Fibroblast of skin of back (primary cell): ENCODE data around the gene DBNL.
A peak's percentile ranks its signal among the peaks of the same experiment; 100 is the strongest.

ENCODE experiments used
- DNase-seq: peaks from one replicate; pipeline ENCODE4 v3.0.0-alpha.2; 2013

DBNL gene

DNA sequence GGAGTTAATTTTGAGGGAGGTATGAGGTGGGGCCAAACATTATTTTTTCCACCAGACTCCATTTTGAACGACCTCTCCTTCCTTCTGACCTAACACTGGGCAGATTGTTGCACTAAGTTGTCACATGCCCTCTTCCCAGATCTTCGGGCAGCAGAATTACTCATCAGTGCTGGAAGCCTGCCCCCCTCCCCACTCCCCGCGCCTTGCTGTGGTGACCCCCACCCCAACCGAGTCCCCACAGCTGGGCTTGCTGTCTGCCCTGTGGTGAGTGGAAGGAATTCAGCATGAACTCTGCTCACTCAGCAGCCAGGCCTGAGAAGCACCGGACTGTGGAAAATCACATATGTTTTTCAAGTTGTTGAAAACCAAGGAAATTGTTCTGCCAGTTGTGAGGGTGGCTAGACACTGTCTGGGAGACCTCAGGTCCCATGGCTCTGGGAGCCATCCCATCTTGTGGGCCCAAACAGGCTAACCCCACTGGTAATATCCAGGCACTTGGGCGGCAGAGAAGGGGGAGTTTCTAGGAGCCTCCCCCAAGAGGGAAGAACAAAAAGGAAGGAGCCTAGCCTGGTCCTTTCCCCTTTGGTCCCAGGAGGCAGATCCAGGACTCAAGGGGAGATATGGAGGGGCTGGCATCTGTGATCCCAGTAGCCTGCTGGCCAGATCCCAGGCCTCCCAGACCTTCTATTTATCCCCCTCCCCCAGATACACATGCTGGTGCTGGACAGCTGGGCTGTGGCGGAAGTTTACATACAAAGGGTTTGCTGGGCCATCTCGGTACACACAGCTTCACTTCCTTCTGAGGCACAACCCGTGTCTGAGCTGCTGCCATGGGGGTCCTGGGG is 56.2 kb downstream of the DBNL start:
- DNase-seq, result peak; percentile 86

DNA sequence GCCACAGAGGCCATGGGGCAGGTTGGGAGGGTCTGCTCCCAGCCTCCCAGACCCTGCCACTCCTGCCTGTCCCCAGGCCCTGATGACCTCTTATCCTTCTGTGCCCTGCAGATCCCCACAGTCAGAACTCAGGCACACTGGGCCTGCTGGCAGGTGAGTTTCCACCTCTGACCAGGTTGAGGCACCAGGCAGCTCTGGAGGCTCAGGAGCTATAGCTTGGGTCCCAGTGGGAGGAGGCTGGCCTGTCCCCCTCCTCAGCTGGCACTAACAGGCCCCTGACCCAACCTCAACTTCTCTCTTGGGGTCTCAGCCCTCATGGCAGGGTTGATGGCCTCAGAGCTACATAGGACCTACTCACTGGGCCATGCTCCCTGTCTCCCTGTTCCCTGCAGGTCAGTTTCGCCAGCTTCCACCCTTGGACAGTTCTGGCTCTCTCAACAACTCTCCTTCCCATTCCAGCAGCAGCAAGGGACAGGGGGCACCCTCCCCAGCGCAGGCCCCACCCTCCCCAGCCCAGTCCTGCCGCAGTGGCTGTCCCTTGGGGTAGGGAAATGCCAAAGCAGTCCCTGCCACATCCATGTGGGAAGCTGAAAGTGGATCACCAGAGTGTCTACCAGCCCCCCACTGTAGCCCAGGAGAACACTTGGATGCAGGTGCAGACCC is 56.9 kb downstream of the DBNL start:
- DNase-seq, result no peak

DNA sequence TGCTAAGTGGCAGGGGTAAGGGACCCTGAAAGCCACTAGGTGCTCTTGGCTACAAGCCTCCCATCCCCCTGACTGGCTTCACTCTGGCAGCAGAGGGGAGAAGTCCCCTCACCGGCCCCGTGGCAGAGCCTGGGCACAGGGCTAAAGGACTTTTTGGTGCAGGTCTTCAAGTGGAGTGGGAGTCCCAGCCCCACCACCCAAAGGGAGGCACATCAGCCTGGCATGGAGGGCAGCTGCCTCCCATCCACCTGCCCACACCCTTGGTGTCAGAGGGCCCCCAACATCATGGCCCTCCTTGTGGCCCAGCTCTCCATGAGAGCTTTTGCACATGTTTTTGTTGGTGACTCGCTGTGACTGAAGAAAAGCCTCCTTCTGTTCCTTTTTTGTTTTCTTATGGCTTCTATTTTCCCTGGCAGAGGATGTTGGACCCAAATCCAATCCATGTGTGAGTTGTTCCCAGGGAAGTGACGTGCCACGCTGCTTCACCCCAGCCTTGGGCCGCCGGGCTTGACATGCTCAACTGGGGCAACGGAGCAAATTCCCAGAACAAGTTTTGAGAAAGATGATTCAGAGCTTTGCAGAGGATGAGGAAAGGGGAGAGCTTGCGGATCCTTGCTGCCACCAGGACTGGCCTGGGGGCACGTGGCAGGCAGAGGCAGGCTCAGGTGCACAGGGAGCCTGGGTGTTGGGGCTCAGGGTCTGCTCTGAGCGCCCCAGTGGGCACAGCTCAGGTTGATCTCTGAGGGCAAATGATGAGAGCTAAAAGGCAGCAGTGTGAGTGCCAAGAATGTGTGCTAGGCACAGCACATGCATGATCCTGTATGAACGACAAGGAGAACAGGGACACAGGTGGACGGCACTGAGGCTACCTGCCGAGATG is 57.7 kb downstream of the DBNL start:
- peak; percentile 94 for DNase-seq

DNA sequence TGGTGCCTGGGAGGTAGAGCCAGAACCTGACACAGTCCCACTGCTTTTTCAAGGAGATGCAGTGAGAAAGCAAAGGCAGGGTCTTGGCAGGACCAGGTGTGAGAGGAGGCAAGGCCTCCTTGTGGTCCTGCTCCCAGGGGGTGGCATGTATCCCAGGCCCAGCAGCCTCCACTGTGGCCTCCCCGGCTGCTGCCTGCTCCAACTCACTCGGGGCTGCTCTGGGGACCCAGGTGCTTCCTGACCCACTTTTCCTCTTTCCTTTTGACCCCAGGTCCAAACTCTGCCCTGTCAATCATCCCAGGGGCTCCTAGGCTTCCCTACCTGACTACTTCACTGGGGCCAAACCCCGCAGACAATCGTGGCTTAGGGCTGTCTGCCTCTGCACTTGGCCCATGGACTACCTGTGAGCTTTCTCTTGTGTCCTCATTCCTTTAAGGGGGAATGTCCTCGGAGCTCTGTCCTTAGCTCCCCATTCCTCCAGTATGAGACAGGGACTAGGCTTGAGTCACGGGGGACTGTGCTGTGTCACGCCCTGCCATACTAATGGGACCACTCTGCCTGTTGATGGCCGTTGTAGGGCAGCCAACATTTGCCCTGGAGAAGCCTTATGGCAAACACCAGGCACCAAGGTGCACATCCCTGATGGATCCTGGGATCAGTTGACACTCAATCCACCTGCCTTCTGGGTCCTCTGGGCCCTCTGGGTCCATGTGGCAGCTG is 58.5 kb downstream of the DBNL start:
- DNase-seq, result no peak

DNA sequence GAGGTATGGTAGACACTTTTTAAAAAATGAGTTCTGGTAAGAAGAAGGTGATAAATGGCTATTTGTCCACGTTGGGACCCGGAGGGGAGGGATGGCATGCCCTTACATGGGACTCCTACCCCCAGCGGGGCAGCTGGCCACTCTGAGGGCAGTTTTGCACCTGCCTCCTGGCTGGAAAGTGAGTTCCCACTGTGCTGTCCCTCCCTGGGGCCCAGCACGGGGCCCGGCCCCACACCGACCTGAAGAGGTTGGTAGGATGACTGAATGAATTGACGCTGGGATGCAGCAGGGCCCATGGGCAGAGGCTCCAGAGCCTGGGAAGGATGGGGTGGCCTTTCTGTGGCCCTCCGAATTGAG is 59.0 kb downstream of the DBNL start:
- DNase-seq, result no peak

DNA sequence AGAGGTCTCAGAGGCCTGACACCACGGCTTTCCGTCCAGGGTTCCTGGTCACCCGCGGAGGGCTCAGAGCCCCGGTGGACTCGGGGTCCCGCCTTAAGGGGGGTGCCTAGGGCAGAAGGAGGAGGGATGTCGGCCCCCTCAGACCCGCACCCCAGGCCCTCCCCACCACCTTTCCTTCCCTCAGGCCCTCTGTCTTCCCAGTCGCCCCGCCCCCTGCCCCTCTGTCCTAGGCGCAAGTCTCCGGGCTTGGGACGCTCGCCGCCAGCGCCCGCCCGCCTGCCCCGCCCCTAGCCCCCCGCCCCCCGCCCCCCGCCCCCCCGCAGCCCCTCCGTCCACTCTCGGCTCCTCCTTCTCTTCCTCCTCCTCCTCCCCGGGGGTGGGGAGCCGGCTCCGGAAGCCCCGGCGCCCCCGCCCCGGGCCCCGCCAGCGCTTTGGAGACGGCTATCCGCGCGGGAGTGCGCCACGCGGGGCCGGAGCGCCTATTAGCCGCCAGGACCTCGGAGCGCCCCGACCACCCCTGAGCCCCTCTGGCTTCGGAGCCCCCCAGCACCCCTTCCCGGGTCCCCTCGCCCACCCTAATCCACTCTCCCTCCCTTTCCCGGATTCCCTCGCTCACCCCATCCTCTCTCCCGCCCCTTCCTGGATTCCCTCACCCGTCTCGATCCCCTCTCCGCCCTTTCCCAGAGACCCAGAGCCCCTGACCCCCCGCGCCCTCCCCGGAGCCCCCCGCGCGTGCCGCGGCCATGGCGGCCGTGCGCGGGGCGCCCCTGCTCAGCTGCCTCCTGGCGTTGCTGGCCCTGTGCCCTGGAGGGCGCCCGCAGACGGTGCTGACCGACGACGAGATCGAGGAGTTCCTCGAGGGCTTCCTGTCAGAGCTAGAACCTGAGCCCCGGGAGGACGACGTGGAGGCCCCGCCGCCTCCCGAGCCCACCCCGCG is 59.7 kb downstream of the DBNL start, which contains the start of gene AEBP1:
TSS of gene AEBP1 (plus strand) at position 423 of the 937 bp plus-strand sequence. CDS start at position 744, 321 bp downstream.
- peak; percentile 55 for DNase-seq

DNA sequence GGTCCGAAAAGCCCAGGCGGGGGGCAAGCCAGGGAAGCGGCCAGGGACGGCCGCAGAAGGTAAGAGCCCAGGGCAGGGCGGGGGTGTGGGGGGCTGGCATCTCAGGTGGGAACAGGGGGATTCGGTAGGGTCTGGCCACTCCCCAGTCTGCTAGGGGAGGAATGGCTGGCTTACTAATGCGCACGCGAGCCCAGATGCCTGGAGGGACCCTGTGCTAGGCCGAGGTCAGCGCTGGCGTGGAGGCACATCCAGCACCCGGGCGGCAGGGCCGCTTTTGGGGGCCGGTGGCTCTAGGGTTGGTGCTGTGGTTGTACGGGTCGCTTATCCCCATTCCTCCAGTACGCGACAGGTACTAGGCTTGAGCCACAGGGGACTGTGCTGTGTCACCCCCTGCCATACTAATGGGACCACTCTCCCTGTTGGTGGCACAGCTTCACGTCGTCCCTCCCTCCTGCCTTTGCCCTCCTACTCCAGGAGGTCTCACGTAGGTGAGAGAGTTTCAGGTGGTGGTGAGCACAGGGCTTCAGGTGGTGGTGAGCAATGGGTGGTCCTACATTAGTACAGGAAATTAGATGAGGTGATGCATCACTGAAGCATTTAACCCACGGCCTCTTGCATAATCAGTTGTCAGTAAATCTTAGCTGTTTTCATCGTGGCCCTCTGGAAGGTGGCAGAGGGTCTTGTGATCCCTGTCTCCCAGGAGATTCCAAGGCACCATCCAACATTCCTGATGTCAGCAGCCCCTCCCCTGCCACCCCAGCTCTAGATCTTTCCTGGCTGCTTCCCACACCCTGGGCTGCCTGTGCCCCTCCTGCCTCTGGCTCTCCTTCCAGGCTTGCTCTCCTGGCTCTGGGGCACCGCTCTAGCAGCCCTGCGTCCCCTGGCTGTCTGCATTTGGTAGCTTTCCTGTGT is 60.6 kb downstream of the DBNL start:
- peak; percentile 63 for DNase-seq

DNA sequence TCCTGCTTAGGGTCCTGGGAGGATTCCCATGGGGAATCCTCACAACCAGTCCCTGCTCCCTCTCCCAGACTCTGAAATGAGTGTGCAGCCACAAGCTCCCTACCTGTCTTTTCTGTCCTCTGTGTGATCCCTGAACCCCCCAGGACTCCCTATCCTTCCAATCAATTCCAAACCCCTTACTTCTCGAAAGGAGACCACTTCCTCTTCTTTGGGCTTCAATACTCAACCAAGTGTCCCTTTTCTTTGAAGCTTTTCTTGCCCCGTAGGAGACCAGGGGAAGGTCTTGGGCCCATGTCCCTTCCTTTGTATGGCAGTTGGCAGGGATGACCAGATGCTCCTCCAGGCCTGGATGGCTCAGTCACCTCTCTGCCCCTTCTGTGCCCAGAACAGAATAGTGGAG is 61.3 kb downstream of the DBNL start:
- DNase-seq, result no peak

DNA sequence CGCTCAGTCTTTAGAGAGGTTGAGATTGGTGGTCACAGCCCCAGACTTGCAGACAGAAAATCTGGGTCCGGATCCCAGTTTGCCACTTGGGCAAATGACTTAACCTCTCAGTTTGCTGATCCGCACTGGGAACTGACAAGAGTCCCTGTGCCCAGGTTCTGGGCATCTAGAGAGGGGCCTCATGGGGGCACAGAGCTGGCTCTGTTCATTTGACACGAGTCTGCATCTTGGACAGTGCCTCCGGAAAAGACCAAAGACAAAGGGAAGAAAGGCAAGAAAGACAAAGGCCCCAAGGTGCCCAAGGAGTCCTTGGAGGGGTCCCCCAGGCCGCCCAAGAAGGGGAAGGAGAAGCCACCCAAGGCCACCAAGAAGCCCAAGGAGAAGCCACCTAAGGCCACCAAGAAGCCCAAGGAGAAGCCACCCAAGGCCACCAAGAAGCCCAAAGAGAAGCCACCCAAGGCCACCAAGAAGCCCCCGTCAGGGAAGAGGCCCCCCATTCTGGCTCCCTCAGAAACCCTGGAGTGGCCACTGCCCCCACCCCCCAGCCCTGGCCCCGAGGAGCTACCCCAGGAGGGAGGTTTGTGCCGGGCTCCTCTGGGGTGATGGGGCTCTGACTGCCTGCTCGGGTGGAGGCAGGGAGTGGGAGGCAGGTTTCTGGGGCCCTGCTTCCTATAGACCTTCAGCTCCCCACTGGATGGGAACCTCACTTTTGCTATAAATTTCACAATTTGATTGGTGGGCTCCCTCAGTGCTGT is 62.0 kb downstream of the DBNL start:
- DNase-seq, result no peak

DNA sequence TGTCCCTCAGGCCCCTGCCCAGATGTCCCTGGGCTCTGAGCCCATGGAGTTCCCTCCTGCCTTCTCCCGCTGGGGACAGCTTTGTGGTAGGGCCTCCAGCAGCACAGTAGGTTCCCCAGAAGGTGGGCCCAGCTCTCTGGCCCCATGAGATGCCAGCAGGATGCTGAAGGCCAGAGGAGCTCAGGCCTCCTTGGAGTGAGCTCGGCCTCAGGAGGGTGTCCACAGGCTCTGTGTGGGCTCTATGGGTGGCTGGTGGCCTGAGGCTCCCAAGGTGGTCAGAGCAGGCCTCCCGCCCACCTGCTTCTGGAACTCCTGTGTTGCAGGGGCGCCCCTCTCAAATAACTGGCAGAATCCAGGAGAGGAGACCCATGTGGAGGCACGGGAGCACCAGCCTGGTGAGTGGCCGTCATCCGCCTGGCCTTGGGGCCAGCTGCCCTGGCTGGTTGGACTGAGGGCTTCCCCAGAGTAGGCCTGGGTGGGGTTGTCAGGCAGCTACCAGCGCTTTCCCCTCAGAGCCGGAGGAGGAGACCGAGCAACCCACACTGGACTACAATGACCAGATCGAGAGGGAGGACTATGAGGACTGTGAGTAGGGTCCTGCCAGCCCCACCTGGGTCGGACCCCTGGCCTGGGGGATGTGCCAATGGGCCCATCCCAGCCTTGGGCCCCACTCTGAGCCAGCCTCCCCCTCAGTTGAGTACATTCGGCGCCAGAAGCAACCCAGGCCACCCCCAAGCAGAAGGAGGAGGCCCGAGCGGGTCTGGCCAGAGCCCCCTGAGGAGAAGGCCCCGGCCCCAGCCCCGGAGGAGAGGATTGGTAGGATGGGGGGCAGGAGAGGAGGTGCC is 62.8 kb downstream of the DBNL start:
- DNase-seq, result no peak

DNA sequence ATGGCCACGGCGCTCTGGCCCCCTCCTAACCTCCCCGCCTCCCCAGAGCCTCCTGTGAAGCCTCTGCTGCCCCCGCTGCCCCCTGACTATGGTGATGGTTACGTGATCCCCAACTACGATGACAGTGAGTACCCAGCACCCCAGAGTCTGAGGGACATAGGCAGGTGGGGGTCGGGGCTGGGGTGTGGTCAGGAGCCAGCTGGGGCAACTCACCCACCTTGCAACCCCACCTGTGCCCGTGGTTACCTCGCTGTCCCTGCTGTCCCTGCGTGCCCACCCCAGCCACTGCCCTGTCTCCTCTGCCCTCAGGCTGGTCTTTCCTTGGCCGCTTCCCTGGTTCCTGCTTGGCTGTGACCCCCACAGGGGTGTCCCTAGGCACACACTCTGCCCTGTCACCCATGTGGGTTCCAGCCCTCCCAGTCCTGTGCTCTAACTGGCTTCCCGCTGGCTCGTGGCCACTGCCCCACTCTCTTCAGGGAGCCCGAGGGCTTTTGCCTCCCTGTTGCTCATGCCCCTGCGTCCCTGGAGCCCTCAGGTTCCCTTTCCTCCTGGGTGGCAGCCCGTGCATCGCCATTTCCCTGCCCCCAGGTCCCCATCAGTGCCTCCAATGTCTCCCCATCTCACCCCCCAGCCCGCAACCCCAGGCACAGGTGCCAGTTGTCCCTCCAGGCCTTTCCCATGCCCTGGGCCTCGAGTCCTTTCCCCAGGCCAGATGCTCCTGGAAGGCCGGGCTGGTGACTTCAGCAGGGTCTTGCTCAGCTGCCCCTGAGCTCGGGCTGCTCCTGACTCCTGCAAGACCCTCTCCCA is 63.7 kb downstream of the DBNL start:
- no peak for DNase-seq

DNA sequence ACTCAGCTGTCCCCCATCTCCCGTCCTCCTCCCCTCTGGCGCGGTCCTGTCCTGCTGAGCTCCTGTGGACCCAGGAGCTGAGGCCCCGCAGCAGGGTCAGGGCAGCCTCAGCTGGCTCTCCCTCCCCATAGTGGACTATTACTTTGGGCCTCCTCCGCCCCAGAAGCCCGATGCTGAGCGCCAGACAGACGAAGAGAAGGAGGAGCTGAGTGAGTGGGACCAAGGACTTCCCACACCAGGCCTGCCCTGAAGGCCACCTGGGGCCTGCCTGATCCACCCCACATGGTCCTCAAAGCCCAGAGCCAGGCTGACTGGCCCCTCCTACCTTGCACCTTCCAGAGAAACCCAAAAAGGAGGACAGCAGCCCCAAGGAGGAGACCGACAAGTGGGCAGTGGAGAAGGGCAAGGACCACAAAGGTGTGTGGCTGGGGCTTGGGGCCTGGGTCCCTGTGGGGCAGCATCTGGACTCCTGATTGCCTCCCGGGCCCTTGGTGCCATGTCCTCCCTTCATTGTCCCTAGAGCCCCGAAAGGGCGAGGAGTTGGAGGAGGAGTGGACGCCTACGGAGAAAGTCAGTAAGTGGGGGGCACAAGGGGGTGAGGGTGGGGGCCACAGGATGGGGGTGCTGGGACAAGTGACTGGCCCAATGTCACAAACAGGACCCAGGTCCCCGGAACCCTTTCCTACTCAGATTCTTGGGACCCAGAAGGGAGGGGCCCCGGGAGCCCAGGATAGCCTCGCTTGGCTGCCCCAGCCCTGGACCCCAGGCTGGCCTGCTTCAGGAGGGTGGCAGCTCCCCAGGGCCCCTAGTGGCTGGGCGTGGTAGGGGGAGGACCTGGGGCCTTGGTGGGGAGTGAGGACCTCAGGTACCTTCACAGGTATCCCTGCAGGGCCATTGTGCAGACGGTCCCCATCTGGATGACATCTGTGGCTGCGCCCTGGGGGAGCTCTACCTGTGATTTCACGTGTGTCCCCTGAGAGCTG is 64.6 kb downstream of the DBNL start:
- DNase-seq, result no peak

DNA sequence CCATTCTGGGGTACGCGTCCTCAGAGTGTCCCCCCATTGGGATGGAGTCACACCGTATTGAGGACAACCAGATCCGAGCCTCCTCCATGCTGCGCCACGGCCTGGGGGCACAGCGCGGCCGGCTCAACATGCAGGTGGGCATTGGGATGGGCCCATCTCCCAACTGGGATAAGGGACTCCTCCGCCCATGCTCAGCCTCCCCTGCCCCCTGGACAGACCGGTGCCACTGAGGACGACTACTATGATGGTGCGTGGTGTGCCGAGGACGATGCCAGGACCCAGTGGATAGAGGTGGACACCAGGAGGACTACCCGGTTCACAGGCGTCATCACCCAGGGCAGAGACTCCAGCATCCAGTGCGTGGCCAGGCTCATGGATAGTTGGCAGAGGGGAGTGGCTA is 65.5 kb downstream of the DBNL start:
- no peak for DNase-seq

DNA sequence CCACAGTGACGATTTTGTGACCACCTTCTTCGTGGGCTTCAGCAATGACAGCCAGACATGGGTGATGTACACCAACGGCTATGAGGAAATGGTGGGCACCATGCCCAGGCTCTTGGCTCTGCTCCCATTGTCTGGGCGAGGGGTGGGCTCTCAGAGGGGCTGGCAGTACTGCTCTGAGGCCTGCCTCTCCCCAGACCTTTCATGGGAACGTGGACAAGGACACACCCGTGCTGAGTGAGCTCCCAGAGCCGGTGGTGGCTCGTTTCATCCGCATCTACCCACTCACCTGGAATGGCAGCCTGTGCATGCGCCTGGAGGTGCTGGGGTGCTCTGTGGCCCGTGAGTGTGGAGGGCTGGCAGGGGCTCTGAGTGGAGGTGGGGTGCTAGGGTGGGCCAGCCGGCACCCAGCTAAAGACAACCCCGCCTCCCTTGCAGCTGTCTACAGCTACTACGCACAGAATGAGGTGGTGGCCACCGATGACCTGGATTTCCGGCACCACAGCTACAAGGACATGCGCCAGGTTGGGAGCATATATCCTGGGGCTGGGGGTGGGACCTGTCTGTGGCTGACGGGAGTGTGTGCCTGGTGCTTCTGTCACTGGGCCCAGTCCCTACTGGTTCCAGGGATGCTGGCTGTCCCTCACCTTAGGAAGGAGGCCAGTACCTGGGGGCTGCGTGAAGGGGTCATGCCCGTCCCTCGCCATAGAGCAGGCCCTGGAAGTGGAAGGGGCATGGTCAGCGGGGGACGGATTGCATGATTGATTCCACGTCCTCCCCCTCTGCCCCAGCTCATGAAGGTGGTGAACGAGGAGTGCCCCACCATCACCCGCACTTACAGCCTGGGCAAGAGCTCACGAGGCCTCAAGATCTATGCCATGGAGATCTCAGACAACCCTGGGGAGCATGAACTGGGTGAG is 66.5 kb downstream of the DBNL start:
- no peak for DNase-seq
